ENCODE data around the gene SH3BP4. TPM values are rescaled to one million over a fixed set of nuclear protein-coding genes. Genes with fewer than 3 reads are reported as not detected.
"Not testable (repeated sequence)": the region's sequence is repeated elsewhere in the genome, so short reads cannot be mapped to it uniquely, and the experiment has no call there.

SH3BP4 gene
- total RNA-seq, 1 experiment from 2014 or later = 53.3 TPM

DNA sequence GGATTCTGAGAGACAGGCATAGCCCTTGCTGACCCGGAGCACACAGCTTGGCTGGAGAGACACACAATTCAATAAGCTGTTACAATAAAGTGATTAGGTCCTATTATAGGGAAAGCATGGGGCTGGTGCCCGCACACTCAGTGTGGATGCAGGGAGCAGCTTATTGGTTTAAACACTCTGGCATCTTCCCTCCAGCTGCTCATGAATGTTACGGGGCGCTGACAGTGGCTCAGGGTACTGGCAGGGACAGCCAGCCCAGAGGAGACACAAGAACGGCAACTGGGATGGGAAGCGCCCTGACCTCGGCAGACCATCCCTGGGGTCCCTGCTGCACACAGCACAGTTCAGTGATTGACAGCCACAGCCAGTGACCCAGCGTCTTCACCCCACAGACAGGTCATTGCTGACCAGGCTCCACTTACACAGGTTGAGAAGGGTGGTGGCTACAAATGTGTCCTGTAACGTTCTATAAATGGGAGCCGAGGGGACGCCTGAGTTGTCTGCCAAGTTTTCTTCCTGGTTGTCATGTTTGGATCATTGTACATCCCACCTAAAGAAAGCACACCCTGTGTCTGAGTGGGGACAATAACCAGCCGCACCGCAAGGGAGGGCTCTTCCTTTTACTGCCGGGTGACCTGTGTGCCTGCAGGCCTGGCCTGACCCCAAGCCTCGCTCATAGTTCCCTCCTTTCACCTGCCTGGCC is 60.3 kb downstream of the SH3BP4 start:
- DNase-seq (ENCODE audit: low read depth) = peak; percentile 56

- DNase-seq (ENCODE audit: low read depth) = no peak
These were observed 65.6 kb downstream of the SH3BP4 start for GRCh38 chr2:235017441-235017840.

DNA sequence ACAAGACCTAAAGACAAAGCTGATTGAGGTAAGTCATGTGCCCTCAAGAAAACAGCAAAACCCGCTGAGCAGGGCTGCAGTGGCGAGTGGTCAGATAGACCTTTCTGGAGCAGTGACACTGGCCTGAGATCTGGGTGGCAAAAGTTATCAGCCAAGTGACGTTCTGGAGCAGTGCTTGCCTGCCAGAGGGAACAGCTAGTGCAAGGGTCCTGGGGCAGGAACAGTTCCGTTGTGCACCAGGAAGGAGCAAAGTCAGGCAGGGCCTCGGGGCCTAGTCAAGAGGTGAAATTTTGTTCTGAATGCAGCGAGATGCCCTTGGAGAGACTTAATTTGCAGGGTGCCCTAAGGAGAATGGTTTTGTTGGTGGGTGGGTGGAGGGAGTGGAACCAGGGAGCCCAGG is 67.0 kb downstream of the SH3BP4 start:
- DNase-seq (ENCODE audit: low read depth) = no peak

DNA sequence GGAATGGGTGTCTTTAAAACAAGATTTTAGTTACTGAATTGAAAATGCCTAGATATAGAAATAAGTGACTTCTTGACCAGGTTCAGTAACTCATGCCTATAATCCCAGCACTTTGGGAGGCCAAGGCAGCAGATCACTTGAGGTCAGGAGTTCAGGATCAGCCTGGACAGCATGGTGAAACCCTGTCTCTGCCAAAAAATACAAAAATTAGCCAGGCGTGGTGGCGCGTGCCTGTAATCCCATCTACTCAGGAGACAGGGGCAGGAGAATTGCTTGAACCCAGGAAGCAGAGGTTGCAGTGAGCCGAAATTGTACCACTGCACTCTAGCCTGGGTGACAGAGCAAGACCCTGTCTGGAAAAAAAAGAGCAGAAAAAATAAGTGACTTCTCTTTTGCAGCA is 68.3 kb downstream of the SH3BP4 start:
- DNase-seq (ENCODE audit: low read depth) = not testable (repeated sequence)

DNA sequence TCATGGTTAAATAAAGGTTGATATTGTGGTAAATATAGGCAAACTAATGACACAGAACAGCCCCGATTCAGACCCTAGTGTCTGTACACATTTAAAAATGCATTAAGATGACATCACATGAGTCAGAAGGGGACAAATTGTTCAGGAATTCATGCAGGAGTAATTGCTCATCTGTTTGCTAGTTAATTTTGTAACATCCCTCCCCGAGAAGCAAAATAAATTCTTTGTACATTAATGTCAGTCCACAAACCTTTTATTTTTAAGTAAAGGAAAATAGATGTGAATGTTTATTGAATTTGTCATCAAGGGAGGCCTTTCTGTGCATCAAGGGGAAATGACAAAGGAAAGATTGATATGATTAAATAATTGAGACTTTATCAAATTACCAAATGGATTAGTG is 69.9 kb downstream of the SH3BP4 start:
- peak; percentile 93 for DNase-seq (ENCODE audit: low read depth)

- peak; percentile 67 for DNase-seq (ENCODE audit: low read depth)
These were observed 72.5 kb downstream of the SH3BP4 start for GRCh38 chr2:235024191-235024860.

GRCh38 chr2:235024931-235025773 is 73.3 kb downstream of the SH3BP4 start:
- no peak for DNase-seq (ENCODE audit: low read depth)

DNA sequence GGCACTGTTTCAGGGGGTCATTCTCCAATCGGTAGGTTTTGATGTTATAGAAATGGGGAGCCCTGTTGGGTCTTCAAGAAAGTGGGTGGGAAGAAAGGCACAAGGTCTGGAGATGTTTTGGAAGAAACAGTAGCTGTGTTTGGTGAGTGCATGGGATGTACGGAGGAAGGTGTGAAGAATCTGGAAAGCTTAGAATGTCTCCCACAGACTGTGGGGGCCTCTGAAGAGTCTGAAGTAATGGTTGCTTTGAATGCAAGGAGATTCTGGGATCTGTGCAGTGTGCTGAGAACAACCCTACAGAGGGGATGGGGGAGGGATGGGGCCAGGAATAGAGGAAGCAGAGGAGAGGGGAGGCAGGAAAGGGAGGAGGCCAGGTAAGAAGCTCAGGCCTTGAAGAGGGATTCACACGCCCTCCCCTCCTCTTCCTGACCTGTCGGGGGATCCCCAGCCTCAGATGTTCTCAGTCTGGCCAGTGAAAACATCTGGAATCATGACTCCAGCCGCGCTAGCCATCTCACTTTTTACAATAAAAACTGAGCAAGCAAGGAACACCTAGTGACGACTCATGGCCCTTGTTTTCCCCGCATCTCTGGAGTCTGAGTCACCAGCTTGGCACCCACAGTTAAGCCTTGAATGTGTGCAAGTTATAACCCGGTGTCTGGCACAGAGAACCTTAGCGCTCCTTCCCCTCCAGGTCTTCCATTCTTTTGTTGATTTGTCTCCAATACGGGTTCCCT is 74.2 kb downstream of the SH3BP4 start:
- DNase-seq (ENCODE audit: low read depth) = peak; percentile 80

DNA sequence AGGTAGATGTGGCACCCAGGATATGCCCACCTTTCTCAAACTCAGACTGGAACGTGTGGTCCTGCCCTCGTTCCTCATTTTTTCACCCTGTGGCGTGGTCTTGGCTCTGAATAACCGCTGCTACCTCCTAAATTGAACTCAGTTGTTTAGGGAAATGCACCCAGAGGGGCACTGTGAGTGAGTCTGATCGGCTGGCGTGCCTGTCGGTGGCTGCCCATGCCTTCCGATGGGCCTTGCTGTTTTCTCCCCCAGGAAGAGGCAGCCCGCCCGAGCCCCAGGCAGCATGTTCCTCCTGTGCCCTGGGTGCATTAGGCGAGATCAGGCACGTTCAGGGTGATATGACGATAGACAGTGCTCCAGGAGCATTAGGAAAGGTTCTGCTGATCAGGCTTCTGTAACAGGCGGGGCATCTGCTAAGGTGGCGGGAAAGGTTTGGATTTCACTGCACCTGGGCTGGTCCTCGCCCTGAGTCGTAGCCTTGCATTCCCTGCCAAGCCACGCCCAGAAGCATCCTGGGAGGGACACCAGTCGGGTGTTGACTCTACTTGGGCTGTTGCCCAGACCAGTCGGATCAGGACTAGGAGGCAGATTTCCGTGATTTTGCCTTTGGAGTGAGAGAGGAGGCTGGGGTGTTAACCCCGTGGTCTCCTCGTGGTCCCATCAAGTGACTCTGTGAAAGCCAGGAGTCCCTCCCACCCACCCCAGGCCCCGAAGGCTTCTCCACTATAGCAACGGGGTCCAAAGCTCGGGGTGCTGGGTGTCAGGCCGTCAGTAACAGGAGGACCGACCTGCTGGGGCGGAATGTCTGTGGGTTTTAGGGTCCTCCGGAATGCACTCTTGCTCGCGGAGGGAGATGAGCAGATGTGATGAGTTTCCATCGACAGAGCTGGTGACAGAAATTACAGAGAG is 75.1 kb downstream of the SH3BP4 start:
- peak; percentile 75 for DNase-seq (ENCODE audit: low read depth)

- DNase-seq (ENCODE audit: low read depth) = peak; percentile 89
These were observed 75.9 kb downstream of the SH3BP4 start for GRCh38 chr2:235027558-235028214.

DNA sequence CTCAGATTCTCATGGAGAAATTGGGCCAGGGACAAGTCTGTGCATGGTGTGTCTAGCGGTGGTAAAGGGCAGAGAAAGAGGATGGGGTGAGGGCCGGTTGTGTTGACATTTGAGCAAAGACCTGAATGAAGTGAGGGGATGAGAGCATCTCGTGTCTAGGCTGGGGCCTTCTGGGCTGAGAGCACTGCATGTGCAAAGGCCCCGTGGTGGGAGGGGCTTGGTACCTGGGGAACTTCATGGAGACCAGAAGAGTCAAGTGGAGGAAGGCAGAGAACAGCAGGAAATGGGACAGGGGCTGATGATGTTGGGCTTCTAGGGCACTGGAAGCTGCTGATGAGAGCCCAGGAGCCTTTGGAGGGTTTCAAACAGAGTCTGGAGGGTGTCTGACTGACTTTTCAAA is 76.8 kb downstream of the SH3BP4 start:
- DNase-seq (ENCODE audit: low read depth) = no peak

DNA sequence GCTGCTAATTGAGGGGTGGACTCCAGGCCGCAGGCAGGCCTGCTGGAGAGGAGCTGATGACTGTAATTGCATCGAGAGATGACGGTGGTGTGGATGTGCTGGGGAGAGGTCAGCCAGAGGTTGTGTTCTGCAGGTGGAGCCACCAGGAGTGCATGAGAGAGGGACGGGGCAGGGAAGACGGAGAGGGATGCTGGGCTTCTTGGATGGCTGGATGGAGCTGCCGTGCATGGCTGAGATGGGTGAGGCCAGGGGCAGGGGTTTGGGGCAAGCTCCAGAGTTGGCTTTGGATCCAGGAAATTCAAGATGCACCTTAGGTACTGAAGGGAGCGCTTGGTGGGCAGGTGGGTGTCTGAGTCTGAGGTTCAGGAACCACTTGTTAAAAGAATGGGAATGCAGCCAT is 77.2 kb downstream of the SH3BP4 start:
- no peak for DNase-seq (ENCODE audit: low read depth)

- no peak for DNase-seq (ENCODE audit: low read depth)
These were observed 78.3 kb downstream of the SH3BP4 start for GRCh38 chr2:235030126-235030525.

DNA sequence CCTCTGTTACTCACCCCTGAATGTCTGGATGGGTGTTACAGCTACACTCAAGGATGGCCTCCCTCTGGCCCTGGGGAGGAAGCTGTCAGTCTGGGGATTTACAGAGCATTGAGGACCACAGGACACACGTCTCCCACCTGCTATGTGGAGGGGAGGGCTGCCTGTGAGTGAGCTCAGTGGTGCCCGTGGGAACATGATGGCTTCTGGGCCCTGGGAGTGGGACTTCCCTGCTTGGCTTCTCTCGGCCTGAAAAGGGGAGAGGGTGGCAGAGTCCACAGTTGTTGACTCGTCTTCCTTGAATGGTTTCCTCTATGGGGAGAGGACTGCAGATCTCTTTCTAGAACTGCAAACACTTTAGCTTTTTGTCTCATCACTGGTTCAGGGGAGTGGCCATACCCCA is 79.1 kb downstream of the SH3BP4 start:
- DNase-seq (ENCODE audit: low read depth) = no peak

DNA sequence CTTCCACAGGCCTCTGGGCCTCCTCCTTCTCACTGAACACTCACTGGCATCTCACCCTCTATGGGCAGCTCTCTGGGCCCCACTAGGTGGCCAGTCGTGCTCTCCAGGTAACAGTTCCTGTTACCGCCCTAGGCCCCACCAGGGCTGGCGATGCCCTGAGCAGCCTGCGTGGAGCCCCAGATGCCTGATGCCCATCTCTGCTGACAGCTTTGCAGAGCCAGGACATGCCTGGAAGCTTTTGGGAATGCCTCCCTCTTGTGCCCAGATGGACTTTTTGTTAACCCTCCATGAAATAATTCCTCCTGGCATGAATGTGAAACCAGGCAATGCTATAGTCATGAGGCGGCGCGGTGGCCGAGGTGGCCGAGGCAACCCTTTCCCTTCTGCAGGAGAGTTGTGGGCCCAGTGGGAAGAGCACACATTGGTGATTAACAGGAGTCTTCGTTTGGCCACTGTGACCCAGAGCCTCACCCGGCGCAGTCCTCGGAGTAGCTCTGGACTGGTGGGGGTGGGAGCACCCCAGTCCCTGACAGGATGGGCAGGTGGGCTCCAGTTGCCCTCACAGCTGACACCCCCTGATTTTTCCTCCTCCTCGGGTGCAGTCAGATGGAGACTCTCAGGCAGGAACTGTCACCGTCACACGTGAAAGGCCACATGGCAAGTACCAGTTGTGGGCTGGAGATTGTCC is 80.0 kb downstream of the SH3BP4 start:
- DNase-seq (ENCODE audit: low read depth) = no peak

GRCh38 chr2:235032466-235032865 is 80.6 kb downstream of the SH3BP4 start:
- no peak for DNase-seq (ENCODE audit: low read depth)

GRCh38 chr2:235032949-235033348 is 81.1 kb downstream of the SH3BP4 start:
- no peak for DNase-seq (ENCODE audit: low read depth)

- DNase-seq (ENCODE audit: low read depth) = peak; percentile 23
These were observed 82.7 kb downstream of the SH3BP4 start for GRCh38 chr2:235034265-235035118.

All from LHCN-M2 (cell line).